Measurements from ENCODE around the gene CXXC1.
"Not testable (repeated sequence)": the region's sequence is repeated elsewhere in the genome, so short reads cannot be mapped to it uniquely, and the experiment has no call there.

Gene CXXC1

DNA sequence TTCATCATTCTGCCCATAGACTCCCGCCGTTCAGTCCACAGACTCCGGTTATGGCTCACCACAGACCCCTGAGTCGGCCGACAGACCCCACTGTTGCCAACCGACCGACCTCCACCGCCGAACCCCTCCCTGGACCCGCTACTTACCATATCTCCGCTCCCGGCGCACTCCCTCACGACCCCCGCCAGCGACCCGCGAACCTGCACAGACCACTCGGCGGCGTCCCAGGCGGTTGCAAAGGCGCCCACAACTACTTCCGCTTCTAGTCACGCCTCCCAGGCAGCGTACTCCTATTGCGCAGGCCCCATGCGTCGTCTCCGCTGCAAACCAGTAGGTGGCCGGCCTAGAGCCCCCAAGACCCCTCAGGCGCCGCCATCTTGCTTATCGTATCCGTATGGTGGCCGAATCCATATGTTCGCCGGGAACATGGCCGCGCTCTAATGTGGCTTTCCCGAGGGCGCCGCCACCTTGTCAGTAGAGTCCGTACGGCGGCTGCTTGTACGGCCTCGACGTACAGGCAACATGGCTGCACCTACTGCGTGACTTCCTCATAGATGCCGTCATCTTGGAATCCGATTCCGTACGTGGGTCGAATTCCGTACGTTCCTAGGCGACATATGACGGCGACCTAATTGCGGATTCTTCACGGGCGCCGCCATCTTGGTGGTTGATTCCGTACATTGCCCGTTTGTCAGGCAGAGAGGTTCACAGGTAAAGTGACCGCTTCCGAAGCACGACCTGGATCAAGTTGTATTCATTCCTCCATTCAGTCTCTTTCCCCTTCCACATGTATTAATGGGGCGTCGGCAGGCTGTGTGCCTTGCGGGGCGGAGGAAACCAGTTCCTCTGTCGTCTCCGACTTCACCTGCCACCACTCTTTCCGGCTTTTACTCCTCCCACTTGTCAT, at the start of gene CXXC1:
TSS of gene CXXC1 (minus strand) at position 252 of the 907 bp plus-strand sequence. CDS start at position 149, 103 bp downstream.
- DNase-seq (ENCODE audit: low read depth): peak; percentile 95

- no peak for DNase-seq (ENCODE audit: low read depth)
Measured at GRCh38 chr18:50334546-50335152, 47.2 kb upstream of the CXXC1 start.

DNA sequence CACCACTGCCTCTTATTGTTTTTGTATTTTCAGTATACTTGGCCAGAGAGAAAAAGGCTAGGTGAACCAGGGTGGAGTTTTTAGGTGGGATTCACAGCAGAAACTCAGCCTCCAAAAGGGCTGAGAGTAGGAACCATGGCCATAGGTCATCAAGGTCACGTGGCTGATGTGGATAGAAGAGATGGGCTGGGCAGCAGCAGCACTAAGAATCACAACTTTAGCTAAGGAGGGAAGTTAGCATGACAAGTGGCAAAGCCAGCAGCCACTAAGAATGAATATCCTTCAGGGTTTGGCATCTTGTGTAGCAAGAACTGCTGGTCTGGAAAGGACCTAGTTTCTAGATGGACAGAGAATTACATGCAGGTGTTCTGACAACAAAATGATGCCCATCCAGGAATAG, 44.2 kb upstream of the CXXC1 start:
- no peak for DNase-seq (ENCODE audit: low read depth)

- DNase-seq (ENCODE audit: low read depth): no peak
Measured at GRCh38 chr18:50330176-50330575, 42.7 kb upstream of the CXXC1 start.

DNA sequence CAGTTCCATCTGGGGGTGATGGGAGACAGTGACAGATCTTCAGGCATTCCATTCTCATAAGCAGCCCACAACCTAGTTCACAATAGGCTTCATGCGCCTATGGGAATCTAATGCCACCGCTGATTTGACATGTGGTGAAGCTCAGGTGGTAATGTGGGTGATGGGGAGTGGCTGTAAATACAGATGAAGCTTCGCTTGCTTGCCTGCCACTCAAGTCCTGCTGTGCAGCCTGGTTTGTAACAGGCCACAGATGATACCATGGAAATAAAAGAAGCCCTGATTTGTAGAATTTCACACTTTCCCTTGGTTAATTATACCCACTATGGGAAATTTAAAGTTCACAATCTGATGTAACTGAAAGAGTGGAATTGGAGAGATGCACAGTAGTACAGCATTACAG, 40.5 kb upstream of the CXXC1 start:
- DNase-seq (ENCODE audit: low read depth): no peak

- no peak for DNase-seq (ENCODE audit: low read depth)
Measured at GRCh38 chr18:50320719-50321118, 33.2 kb upstream of the CXXC1 start.

DNA sequence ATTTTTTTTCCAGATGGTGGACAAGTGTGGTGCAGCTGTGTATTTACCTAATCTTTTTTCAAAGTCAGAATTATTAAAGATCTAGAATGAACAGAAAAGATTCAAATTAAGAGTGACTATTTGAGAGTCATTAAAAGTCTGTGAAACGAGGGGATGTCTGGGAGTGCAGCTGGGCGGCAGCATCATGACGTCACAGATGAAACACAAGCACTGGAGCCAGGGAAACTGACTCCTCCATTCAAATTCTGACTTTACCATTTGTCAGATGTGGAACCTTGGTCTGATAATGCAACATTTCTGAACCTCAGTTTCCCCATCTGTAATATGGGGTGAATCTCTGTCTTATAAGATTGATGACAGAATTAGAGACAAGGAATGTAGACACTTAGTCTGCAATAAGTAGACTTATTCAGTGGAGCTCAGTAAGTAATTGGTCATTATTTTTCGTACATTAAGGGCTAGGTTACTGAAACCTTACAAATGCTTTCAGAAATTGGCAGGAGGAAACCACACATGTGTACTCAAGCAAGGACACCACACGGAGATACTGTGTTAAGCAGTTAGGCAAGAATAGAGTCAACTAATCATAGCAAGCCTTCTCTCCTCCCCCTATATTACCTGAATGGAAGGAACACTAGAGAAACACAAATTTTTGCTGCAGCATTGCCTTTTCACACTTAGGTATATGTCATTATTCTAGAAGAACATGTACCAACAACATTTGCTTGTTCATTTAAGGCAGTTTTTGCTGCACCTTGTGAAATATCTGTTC, 27.8 kb upstream of the CXXC1 start:
- DNase-seq (ENCODE audit: low read depth): no peak

- DNase-seq (ENCODE audit: low read depth): no peak
Measured at GRCh38 chr18:50313873-50314460, 26.5 kb upstream of the CXXC1 start.

- DNase-seq (ENCODE audit: low read depth): no peak
Measured at GRCh38 chr18:50313031-50313607, 25.6 kb upstream of the CXXC1 start.

DNA sequence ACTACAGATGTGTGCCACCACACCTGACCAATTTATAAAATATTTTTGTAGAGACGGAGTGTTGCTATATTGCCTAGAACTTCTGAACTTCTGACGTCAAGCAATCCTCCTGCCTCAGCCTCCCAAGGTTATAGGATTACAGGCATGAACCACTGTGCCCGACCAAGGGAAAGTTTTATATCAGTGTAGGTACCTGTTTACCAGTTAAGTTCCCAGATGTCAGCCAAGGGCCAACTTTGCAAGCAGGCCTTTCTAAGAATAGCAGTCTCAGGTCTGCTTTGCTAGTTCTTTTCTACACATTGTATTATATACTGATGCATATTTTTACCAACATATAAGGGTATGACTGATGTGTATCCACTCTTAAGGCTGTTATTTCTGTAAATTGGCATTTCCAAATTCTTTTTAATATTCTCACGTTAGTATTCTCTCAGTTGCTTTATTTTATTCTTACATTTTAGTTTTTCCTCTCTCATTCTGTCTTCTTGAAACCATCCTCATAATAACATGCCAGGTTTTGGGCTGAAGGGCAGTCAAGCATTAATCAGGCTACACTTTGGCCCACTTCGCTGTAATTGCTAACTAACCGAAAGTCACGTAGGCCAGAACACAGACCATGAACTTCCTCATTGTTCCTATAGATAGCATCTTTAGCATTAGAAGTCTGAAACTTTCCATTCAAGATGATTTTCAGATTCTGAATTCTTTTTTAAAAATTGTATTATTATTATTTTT, 25.0 kb upstream of the CXXC1 start:
- DNase-seq (ENCODE audit: low read depth): no peak

DNA sequence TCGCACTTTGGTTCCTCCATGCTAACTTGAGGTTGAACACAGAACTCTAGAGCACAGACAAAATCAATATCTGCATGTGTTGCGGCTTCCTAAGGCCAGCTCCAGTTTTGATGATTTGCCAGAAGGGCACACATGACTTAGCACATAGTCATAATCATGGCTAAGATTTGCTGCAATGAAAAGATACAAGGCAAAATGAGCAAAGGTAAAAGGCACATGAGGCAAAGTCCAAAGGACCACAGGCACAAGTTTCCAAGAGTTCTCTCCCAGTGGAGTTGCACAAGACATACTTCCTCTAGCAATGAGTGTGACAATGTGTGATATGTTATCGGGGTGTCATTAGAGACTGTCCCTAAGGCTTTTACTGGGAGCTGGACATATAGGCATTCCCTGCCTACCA, 24.2 kb upstream of the CXXC1 start:
- no peak for DNase-seq (ENCODE audit: low read depth)

DNA sequence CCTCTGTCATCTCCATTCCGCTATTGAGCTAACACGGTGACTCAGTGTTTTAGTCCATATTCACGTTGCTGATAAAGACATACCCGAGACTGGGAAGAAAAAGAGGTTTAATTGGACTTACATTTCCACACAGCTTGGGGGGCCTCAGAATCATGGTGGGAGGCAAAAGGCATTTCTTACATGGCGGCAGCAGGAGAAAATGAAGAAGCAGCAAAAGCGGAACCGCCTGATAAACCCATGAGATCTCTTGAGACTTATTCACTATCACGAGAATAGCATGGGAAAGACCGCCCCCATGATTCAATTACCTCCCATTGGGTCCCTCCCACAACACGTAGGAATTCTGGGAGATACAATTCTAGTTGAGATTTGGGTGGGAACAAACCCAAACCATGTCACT, 22.6 kb upstream of the CXXC1 start:
- no peak for DNase-seq (ENCODE audit: low read depth)

DNA sequence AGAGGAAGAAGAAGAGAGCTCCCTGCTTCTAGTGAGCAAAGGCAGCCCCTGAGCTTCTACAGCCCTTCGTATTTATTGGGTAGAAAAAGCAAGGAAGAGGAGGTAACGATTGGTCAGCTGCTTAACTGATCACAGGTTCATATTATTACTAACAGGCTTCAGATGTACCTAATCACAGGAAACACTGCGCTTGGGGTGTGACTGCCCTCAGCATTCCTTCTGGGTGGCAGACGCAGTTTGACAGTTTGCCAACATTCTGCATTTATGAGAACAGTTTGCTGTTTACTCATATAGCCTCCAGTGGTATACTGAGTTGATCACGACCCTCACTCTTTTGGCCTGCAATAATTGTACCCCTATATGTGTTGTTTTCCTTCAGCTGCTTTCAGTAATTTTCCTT, 21.4 kb upstream of the CXXC1 start:
- not testable (repeated sequence) for DNase-seq (ENCODE audit: low read depth)

- peak; percentile 86 for DNase-seq (ENCODE audit: low read depth)
Measured at GRCh38 chr18:50307738-50308470, 20.4 kb upstream of the CXXC1 start.

DNA sequence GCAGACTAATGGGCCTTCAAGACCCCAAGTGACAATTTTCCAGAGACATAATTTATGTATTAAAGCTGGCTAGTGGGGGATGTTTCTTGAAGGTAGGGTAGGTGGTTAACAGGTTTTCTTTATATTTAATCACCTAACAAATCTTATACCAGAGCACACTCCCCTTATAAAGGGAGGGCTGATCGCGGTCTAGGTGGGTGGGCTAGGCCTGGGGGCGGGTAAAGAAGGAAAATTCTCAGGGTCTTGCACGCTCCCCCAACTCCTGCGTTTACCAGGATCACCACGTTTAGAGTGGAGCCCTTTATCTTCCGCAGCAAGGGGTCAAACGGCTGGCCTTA, 19.9 kb upstream of the CXXC1 start:
- no peak for DNase-seq (ENCODE audit: low read depth)

DNA sequence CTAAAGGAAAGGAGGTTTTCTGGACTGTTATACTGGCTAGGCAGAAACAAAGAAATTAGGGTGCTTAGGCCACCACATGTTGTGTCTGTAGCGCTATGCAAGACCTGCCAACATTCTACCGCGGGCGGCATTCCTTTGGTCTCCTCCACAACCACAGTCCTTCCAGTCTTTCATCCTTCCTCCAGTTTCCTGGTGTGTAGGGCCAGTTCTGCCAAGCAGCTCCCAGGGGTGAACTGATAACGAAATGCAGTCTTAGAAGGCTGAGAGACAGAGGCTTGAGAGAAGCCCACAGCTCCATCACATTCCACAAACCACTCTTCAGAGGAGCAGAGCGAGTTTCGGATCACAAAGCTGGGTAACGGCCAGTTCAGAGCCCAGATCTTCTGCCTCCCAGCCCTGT, 19.5 kb upstream of the CXXC1 start:
- DNase-seq (ENCODE audit: low read depth): no peak

DNA sequence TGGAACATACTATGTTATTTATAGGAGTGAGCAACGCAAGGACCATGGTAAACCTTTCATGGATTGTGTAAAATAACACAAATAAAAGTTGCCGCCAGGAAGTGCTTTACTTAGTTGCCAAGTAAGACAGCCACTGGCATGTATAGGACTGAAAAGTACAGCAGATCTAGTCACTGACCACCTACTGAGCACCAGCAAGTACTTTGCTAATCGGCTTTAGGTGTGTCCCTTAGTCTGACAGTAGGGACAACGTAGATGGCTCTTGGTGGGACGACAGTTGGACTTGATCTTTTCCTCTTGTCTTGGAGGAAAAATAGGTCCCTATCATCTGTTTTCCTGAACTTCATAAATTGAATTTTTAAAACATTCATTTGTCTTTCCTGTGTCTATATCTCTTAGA, 13.6 kb upstream of the CXXC1 start:
- no peak for DNase-seq (ENCODE audit: low read depth)

- no peak for DNase-seq (ENCODE audit: low read depth)
Measured at GRCh38 chr18:50299626-50300388, 12.3 kb upstream of the CXXC1 start.

- no peak for DNase-seq (ENCODE audit: low read depth)
Measured at GRCh38 chr18:50298443-50299284, 11.2 kb upstream of the CXXC1 start.
